Activated T-helper 17 cell treated with anti-CD3 and anti-CD28 coated beads, Interleukin-2, amount 50 U/mL, for 72 hours (primary cell): ENCODE results near the gene ABLIM2. TPM values are rescaled to one million over a fixed set of nuclear protein-coding genes. Genes with fewer than 3 reads are reported as not detected.

ENCODE experiments used
- ATAC-seq: fragments of 150-1000 bp; cut with Tn5 transposase; replicated peaks from 2 replicates; pipeline ENCODE4 v1.10.0; 2021; ENCODE audit warnings: mild to moderate bottlenecking, moderate library complexity
- H3K27ac Mint-ChIP-seq: one replicate; pipeline ENCODE4 v1.8.0; 2022; ENCODE audit warnings: mixed read lengths
- H3K27me3 Mint-ChIP-seq: one replicate; pipeline ENCODE4 v1.8.0; 2022; ENCODE audit warnings: mixed read lengths
- H3K36me3 Mint-ChIP-seq: one replicate; pipeline ENCODE4 v1.8.0; 2022; ENCODE audit warnings: low read depth, mild to moderate bottlenecking, mixed read lengths
- H3K4me1 Mint-ChIP-seq: one replicate; pipeline ENCODE4 v1.8.0; 2022; ENCODE audit warnings: mixed read lengths
- H3K4me3 Mint-ChIP-seq: one replicate; pipeline ENCODE4 v1.8.0; 2022; ENCODE audit warnings: mild to moderate bottlenecking, mixed read lengths
- H3K9me3 Mint-ChIP-seq: one replicate; pipeline ENCODE4 v1.8.0; 2022; ENCODE audit warnings: mixed read lengths
- total RNA-seq, 2 donors: library from RNA; stranded (reverse); gene quantifications; one replicate each; pipeline ENCODE4 v1.2.3, GENCODE V29; 2022

The ABLIM2 gene
- total RNA-seq, 2 donors from 2014 or later, result 0.53 to 0.82 TPM

DNA sequence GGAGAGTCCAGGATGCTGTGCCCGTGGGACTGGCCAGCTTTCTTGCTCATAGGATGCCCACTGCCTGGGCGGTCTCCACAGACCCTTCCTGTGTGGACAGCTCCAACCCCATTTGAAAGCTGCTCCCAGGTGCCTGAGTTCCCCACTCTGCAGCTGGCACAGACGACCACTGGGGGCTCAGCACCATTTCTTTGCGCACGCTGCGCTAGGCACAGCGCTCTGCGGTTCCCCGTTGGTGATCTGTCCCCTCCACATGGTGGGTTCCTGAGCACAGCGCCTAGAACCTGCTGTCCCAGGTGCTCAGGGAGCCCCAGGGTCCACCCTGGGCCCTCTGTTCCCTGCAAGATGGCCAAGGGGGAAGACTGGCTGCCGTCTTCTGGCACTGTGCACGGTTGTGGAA lies 173.5 kb downstream of the ABLIM2 start:
- no peak overlapping the region for H3K27ac Mint-ChIP-seq
- no peaks in the 10 kb centered on the region for H3K9me3 Mint-ChIP-seq
- no peaks in the 10 kb centered on the region for H3K36me3 Mint-ChIP-seq
- H3K4me3 Mint-ChIP-seq, result no peak overlapping the region
- H3K27me3 Mint-ChIP-seq, result no peaks in the 10 kb centered on the region
- H3K4me1 Mint-ChIP-seq, result no peaks in the 10 kb centered on the region
- ATAC-seq, result no peak

DNA sequence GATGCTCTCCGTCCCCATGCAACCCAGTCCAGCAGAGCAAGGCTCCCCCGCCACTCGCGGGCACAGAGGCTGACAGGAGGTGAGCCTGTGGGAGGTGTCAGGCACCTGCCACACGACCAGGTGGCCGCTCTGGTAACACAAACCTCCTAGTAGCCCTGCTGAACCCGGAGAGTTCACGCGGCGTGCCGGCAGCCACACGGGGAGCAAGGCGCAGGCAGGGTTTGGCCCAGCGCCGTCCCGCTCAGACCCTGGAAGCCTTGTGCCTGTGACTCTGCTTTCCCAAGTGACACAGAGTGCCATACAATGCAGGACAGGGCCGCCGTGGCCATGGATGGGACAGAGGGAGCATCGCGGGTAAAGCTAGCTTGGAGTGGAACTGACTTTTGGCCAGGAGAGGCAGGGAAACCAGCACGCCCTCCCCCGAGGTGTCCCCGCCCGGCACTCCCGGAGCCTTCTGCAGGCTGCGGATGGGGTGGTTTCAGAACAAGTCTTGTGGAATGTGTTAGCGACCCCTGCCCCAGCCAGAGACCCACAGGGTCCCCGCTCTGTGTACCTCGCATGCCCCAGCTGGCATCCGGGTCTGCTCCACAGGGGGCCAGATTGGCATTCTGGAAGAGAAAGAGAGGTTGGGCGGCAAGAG lies 174.2 kb downstream of the ABLIM2 start:
- H3K36me3 Mint-ChIP-seq, result no peaks in the 10 kb centered on the region
- no peak overlapping the region for H3K4me3 Mint-ChIP-seq
- H3K27me3 Mint-ChIP-seq, result no peaks in the 10 kb centered on the region
- ATAC-seq, result no peak
- no peaks in the 10 kb centered on the region for H3K9me3 Mint-ChIP-seq
- H3K4me1 Mint-ChIP-seq, result no peaks in the 10 kb centered on the region
- H3K27ac Mint-ChIP-seq, result no peak overlapping the region

DNA sequence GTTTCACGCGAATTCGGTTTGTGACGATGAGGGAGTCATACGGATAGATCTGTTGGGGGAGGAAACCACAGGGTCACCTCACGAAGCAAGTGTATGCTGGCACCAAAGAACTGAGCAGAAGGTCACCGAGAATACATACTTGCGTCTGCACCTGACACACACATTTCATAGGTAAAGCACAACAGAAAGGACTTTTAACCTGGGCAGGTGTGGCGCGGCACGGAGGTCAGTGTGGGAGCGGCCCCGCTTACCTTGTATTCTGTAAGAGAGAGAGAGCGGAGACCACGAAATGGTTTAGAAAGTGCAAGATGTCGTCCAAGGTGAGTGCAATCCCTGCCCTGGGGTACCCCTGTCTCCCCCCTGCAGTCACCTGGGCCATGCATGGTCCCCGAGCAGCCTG lies 175.3 kb downstream of the ABLIM2 start:
- no peaks in the 10 kb centered on the region for H3K4me1 Mint-ChIP-seq
- H3K27ac Mint-ChIP-seq, result no peak overlapping the region
- H3K27me3 Mint-ChIP-seq, result no peaks in the 10 kb centered on the region
- ATAC-seq, result no peak
- no peaks in the 10 kb centered on the region for H3K9me3 Mint-ChIP-seq
- no peak overlapping the region for H3K4me3 Mint-ChIP-seq
- H3K36me3 Mint-ChIP-seq, result no peaks in the 10 kb centered on the region

DNA sequence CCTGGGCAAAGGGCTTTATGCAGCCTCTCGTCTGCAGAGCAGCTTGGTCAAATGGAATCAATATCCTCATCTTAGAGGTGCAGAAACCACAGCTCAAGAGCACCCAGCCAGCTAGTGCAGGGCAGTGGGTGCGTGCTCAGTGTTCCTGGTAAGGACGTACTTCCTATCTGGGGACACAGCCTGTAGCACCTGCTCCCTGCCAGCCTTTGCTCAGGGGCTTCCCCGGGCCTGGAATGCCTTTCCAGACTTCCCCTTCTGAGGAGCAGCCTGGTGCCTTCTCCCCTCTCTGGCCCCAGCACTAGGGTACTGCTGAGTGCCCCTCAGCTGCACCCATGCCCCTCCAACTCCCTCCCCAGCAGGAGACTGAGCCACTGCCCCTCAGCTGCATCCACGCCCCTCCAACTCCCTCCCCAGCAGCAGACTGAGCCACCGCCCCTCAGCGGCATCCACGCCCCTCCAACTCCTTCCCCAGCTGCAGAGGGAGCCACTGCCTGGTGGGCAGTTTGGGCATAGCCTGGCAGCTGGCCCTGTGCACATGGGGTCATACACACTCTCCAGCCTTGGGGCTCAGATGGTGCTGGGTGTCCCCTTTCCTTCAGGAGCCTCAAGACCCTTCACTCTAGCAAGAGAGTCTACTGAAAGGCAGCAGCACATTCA lies 176.7 kb downstream of the ABLIM2 start:
- H3K4me1 Mint-ChIP-seq, result no peaks in the 10 kb centered on the region
- H3K27me3 Mint-ChIP-seq, result no peaks in the 10 kb centered on the region
- H3K36me3 Mint-ChIP-seq, result no peaks in the 10 kb centered on the region
- no peaks in the 10 kb centered on the region for H3K9me3 Mint-ChIP-seq
- ATAC-seq, result no peak
- no peak overlapping the region for H3K27ac Mint-ChIP-seq
- no peak overlapping the region for H3K4me3 Mint-ChIP-seq

DNA sequence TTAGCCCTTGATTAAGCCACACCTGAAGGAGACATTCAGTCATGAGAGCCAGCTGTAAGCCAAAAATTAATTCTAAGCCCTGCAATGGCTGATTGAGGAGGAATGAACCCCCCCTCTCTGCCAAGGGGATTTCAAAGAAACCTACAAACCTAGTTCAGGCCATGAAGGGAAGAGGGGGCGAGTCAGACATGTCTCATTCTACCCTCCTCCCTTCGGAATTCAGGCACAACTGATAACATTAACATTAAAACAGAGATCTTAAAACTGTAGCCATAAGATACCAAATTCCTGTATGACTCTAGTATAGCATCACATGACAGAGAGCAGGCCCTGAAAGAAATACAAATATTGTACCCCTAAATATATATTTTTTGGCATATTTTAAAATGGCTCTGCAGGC lies 178.6 kb downstream of the ABLIM2 start:
- Mint-ChIP-seq H3K4me3 (no peak overlapping the region), H3K27ac (peak overlapping the region; percentile 9)
- ATAC-seq, result no peak

DNA sequence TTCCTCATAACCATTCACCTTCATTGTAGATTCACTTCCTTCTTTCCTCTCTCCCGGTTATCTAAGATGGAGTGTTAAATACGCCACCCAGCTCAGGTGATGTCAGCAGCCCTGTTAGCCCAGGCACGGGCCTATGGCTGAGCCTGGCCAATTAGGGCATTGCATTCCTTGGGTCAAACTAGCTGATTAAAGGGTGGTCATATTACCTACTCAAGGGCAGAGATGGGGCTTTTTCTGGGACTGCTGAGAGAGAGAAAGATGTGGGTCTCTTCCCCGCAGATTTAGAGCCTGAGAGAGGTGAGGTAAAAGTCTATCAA lies 179.0 kb downstream of the ABLIM2 start:
- peak overlapping the region; percentile 9 for H3K27ac Mint-ChIP-seq
- H3K4me1 Mint-ChIP-seq, result peaks cover 11% of the 10 kb centered on the region
- no peaks in the 10 kb centered on the region for H3K36me3 Mint-ChIP-seq
- H3K27me3 Mint-ChIP-seq, result no peaks in the 10 kb centered on the region
- H3K9me3 Mint-ChIP-seq, result no peaks in the 10 kb centered on the region
- no peak overlapping the region for H3K4me3 Mint-ChIP-seq
- no peak for ATAC-seq

More for the DNA sequence above, 178.6 kb downstream of the ABLIM2 start:
- no peaks in the 10 kb centered on the region for H3K27me3 Mint-ChIP-seq
- no peaks in the 10 kb centered on the region for H3K36me3 Mint-ChIP-seq
- peaks cover 9% of the 10 kb centered on the region for H3K4me1 Mint-ChIP-seq
- no peaks in the 10 kb centered on the region for H3K9me3 Mint-ChIP-seq

DNA sequence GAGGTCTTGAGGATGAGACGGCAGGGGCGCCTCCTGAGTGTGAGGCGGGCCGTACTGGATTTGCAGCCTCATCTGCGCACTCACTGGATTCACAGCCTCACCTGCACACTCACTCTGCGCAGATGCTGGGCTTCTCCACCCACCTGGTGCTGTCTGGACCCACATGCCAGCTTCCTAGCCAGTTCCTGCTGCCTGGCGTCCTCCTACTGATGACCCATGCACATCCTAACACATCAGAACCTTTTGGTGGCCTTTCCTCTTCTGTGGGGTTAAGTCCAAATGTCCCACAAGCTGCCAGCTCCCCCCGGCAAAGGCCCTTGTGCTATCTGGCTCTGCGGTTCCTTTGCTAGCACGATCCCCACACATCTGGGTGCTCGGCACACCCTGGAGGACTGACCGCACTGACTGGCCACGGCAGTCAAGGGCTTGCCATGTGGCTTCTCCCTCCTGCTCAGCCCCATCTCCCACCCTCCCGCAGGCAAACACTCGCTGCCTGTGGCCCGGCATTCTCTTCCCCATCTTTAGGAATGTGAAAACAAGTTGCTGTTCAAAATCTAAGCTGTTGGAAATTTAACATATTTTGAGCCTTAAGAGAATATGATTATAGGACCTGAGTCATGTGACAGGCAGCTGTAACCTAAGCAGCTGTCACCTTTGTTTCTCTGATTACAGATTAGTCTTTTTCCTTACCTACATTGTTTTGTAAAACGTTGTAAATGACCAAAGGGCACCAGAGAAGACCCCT lies 179.5 kb downstream of the ABLIM2 start:
- no peaks in the 10 kb centered on the region for H3K27me3 Mint-ChIP-seq
- peak overlapping the region; percentile 9 for H3K27ac Mint-ChIP-seq
- H3K36me3 Mint-ChIP-seq, result no peaks in the 10 kb centered on the region
- H3K4me3 Mint-ChIP-seq, result no peak overlapping the region
- H3K4me1 Mint-ChIP-seq, result peaks cover 17% of the 10 kb centered on the region
- no peaks in the 10 kb centered on the region for H3K9me3 Mint-ChIP-seq
- ATAC-seq, result no peak

DNA sequence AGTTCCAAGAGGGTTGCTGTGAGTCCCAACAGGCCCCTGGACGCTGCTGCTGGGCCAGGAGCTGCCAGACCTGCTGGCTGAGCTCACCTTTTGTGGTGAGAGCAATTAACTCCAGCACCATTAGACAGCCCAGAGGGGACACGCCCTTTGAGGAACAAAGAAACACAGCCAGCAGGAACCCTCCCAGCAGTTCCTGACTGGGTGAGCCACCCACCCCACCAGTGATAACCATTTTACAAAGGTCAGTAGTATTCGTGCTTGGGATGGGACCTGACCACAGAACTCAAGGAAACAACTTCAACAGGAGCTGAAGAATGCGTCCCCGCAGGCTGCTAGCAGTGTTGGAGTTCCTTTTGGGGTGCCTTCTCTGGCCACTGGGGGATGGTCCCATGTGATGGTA lies 180.1 kb downstream of the ABLIM2 start:
- Mint-ChIP-seq H3K4me3 (no peak overlapping the region), H3K9me3 (no peaks in the 10 kb centered on the region), H3K27ac (no peak overlapping the region), H3K36me3 (peaks cover 6% of the 10 kb centered on the region), H3K27me3 (no peaks in the 10 kb centered on the region), H3K4me1 (peaks cover 18% of the 10 kb centered on the region)
- no peak for ATAC-seq

DNA sequence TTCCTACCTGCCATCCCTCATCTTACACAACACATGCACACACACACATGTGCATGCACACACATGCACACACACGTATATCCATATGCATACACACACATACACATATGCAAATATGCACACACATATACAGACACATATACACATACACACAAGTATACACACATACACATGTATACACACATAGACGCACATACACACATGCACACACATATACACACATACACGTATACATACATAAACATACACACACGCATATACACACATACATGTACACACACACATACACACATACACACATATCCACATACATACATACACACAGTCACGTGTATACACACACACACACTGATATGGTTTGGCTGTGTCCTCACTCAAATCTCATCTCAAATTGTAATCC lies 182.0 kb downstream of the ABLIM2 start:
- Mint-ChIP-seq H3K4me3 (no peak overlapping the region), H3K27ac (no peak overlapping the region), H3K9me3 (no peaks in the 10 kb centered on the region), H3K36me3 (peaks cover 24% of the 10 kb centered on the region), H3K27me3 (no peaks in the 10 kb centered on the region), H3K4me1 (peaks cover 27% of the 10 kb centered on the region)
- ATAC-seq, result no peak

DNA sequence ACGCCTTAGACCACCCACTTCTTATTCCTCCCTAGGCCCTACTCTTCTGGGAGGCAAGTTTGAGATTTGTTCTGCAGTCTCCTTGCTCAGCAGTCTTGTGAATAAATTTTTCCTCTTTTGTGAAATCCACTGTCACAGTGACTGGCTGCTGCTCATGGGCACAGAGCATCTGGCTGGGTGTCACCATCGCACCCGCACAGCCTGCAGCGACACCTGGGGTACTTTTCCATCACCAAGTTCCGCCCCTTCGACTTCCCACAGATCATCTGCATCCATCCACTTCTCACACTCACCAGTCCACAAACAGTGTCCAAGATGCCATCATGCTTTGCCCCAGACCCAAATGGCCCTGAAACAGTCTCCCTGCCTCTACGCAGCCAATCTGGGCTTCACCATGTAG lies 182.6 kb downstream of the ABLIM2 start:
- Mint-ChIP-seq H3K27ac (no peak overlapping the region), H3K9me3 (no peaks in the 10 kb centered on the region), H3K27me3 (no peaks in the 10 kb centered on the region), H3K36me3 (peaks cover 30% of the 10 kb centered on the region), H3K4me1 (peaks cover 27% of the 10 kb centered on the region), H3K4me3 (no peak overlapping the region)
- no peak for ATAC-seq

DNA sequence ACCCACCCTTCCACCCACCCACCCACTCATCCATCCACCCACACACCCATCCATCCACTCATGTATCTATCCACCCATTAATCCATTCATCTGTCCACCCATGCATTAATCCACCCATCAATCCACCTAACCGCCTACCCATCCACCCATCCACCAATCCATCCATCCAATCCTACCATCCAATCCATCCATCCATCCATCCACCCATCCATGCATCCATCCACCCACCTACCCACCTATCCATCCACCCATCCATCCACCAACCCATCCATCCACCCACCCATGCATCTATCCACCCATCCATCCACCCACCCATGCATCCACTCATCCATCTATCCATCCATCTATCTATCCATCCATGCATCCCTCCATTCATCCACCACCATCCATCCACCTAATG lies 184.2 kb downstream of the ABLIM2 start:
- no peak for ATAC-seq
- Mint-ChIP-seq H3K36me3 (peaks cover 46% of the 10 kb centered on the region), H3K9me3 (no peaks in the 10 kb centered on the region), H3K4me3 (no peak overlapping the region), H3K27ac (no peak overlapping the region), H3K27me3 (no peaks in the 10 kb centered on the region), H3K4me1 (peaks cover 27% of the 10 kb centered on the region)

DNA sequence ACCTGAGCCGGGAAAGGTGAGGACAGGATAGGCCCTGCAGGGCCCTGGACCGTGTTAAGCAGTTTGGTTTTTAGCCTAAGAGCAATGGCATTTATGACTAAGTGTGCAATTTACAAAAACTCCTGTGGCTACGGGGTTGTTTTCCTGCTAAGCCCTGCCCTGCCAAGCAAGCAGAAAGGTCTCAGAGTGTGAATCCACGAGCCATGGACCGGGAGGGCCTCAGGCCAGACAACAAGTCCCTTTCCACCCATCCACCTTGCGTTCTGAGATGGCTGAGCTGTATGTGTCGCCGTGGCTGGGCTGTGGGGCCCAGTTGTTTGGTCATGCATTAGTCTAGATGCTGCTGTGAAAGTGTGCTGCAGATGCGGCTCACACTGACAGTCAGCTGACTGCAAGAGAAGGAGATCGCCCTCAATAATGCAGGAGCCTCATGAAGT lies 185.1 kb downstream of the ABLIM2 start:
- no peaks in the 10 kb centered on the region for H3K9me3 Mint-ChIP-seq

DNA sequence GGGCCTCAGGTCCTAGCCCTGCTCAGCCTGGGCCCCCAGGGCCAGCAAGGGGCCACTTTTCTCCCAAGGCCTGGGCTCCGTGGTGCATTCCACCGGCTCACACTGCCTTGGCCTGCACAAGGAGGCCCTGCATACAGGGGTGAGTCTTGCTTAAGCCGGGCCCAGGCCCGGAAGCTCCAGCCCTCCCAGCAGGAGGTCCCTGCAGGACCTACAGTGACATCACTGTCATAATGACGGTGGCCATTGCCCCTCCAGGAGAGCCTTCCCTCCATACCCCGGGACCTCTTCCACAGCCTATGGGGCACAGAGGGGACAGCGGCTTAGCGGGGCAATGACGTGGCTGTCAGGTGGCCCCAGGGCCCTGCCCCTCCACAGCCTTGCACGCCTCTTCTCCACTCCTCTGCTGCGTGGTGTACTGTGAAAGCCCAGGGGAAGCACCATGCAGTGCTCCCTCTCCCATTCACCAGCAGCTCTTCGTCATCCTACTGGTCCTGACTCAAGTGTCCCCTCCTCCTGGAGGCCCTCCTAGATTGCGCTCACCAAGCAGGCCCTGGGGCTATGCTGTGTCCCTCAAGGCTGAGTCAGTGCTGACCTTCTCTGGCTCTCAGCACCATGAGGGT lies 186.6 kb downstream of the ABLIM2 start:
- Mint-ChIP-seq H3K9me3 (no peaks in the 10 kb centered on the region), H3K27ac (peak overlapping the region; percentile 97), H3K27me3 (no peaks in the 10 kb centered on the region), H3K36me3 (peaks cover 46% of the 10 kb centered on the region), H3K4me3 (peak overlapping the region; percentile 95), H3K4me1 (peaks cover 33% of the 10 kb centered on the region)
- peak; percentile 49 for ATAC-seq

More for the DNA sequence above, 185.1 kb downstream of the ABLIM2 start:
- no peaks in the 10 kb centered on the region for H3K27me3 Mint-ChIP-seq
- ATAC-seq, result peak; percentile 15
- peaks cover 28% of the 10 kb centered on the region for H3K4me1 Mint-ChIP-seq
- peaks cover 46% of the 10 kb centered on the region for H3K36me3 Mint-ChIP-seq
- H3K4me3 Mint-ChIP-seq, result peak overlapping the region; percentile 95
- H3K27ac Mint-ChIP-seq, result peak overlapping the region; percentile 49

DNA sequence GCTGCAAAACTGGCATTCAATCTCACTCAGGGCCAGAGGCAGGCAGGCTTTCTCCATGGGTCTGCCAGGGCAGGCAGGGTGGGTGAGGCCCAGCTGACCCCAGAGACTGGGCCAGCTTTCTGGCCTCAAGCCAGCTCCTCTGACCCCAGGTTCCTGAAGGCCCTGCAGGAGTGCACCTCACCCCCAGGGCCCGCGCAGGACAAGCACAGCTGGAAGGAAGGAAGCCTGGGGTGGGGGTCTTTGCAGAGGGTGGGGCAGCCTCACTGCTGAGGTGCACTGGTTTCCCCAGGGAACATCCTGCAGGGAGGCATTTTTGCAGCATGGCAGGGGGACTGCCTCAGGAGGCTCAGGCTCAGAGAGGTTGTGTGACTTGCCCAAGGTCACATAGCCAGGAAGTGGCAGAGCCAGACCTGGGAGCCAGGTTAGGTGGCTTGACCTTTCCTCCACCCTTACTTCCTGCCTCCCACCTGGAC lies 187.4 kb downstream of the ABLIM2 start:
- Mint-ChIP-seq H3K9me3 (no peaks in the 10 kb centered on the region), H3K27me3 (no peaks in the 10 kb centered on the region), H3K36me3 (peaks cover 46% of the 10 kb centered on the region), H3K4me3 (peak overlapping the region; percentile 95), H3K27ac (peak overlapping the region; percentile 97), H3K4me1 (peaks cover 29% of the 10 kb centered on the region)
- no peak for ATAC-seq
